Esophagus squamous epithelium (tissue), 5 donors: ENCODE data around the gene BTG4. TPM values are rescaled to one million over a fixed set of nuclear protein-coding genes. Genes with fewer than 3 reads are reported as not detected.

ENCODE experiments used
- DNase-seq: peaks from one replicate; lab custom pipeline; 2025; lab: John Stamatoyannopoulos, UW
- H3K27ac ChIP-seq, 4 donors: fragments of 200-600 bp; sonication (generic); one replicate each; pipeline ENCODE4 v1.5.1; 2016 to 2019; ENCODE audit warnings: mild to moderate bottlenecking in 1 of 4
- H3K27me3 ChIP-seq, 4 donors: fragments of 200-600 bp; sonication (generic); 1 replicate in 3 of 4; 2 replicates in 1 of 4; pipeline versions ENCODE4 v1.5.1 to v1.6.0; 2017 to 2021; ENCODE audit warnings: antibody characterized with exemption in 1 of 4
- H3K36me3 ChIP-seq, 3 donors: fragments of 200-600 bp; sonication (generic); one replicate each; pipeline ENCODE4 v1.5.1; 2016 to 2019
- H3K4me1 ChIP-seq, 3 donors: fragments of 200-600 bp; sonication (generic); one replicate each; pipeline ENCODE4 v1.5.1; 2017 to 2019
- H3K4me3 ChIP-seq, 4 donors: fragments of 200-600 bp; sonication (generic); 1 replicate in 3 of 4; 2 replicates in 1 of 4; pipeline ENCODE4 v1.5.1; 2016 to 2019; ENCODE audit warnings: mild to moderate bottlenecking in 2 of 4, moderate library complexity in 1 of 4
- H3K9me3 ChIP-seq, 3 donors: fragments of 200-600 bp; sonication (generic); one replicate each; pipeline ENCODE4 v1.5.1; 2016 to 2019
- POLR2A ChIP-seq, 4 donors: fragments of 450-650 bp; IDR thresholded peaks; one replicate each; pipeline ENCODE4 v1.6.1; 2017; ENCODE audit warnings: antibody characterized with exemption in 4 of 4, mild to moderate bottlenecking in 4 of 4, moderate library complexity in 3 of 4
- WGBS, 2 donors: methylation state at CpG; one replicate each; pipeline ENCODE4 v1.1.5; 2018; 5-methylcytosine and 5-hydroxymethylcytosine counted together
- intact Hi-C: fragments of 100-400 bp; cut with DNase I; formaldehyde crosslinking; loops from one replicate; pipeline ENCODE4 v1.15.0; 2022
- total RNA-seq, 4 donors: library from RNA; depleted of rRNA; stranded (reverse); fragments of >200 nt; gene quantifications; one replicate each; pipeline ENCODE4 v1.1.0, GENCODE V29; 2016
- TF ChIP-seq, protein P1 (sequence below), 6 experiments: fragments of 450-650 bp in 4 of 6; fragments of 200-600 bp in 2 of 6; sonication (generic) in 2 of 6; IDR thresholded peaks; one replicate each; pipeline ENCODE4 v1.5.1; 2016 to 2019; ENCODE audit warnings: antibody characterized with exemption in 6 of 6, mild to moderate bottlenecking in 4 of 6, moderate library complexity in 4 of 6
- donor health status: DM: yes; HTN: yes; CAD: no.

The BTG4 gene
- total RNA-seq, 4 donors from 2014 or later: not detected

- Histone ChIP-seq H3K4me1 (peaks cover 0 to 8% (median 0%) of the 10 kb centered on the region in 3 donors), H3K27ac (no peak overlapping the region), H3K4me3 (no peak overlapping the region), H3K9me3 (no peaks in the 10 kb centered on the region), H3K27me3 (peaks cover 0 to 3% (median 0%) of the 10 kb centered on the region in 4 donors), H3K36me3 (no peaks in the 10 kb centered on the region)
- no peak for DNase-seq
- TF ChIP-seq, protein P1, sequence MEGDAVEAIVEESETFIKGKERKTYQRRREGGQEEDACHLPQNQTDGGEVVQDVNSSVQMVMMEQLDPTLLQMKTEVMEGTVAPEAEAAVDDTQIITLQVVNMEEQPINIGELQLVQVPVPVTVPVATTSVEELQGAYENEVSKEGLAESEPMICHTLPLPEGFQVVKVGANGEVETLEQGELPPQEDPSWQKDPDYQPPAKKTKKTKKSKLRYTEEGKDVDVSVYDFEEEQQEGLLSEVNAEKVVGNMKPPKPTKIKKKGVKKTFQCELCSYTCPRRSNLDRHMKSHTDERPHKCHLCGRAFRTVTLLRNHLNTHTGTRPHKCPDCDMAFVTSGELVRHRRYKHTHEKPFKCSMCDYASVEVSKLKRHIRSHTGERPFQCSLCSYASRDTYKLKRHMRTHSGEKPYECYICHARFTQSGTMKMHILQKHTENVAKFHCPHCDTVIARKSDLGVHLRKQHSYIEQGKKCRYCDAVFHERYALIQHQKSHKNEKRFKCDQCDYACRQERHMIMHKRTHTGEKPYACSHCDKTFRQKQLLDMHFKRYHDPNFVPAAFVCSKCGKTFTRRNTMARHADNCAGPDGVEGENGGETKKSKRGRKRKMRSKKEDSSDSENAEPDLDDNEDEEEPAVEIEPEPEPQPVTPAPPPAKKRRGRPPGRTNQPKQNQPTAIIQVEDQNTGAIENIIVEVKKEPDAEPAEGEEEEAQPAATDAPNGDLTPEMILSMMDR (IDR thresholded peaks at IDR 0.05): no peak
- no peak for TF ChIP-seq POLR2A (IDR thresholded peaks at IDR 0.05)
- intact Hi-C loops: loop anchor here (10.0 kb wide), 1 partner anchor 103 kb away; no protein-coding TSS in a partner anchor
- 91 to 95% methylated on average over 4 to 5 of the region's 6 CpGs for WGBS, 2 donors
These were observed 60.0 kb downstream of the BTG4 start for GRCh38 chr11:111452146-111452545.

- H3K9me3 ChIP-seq: no peaks in the 10 kb centered on the region
- TF ChIP-seq, protein P1 (IDR thresholded peaks at IDR 0.05): no peak
- TF ChIP-seq POLR2A (IDR thresholded peaks at IDR 0.05): no peak
- WGBS, 2 donors: 80 to 93% methylated on average over 6 to 7 of the region's 12 CpGs
- DNase-seq: no peak
- peaks cover 0 to 15% (median 6%) of the 10 kb centered on the region in 3 donors for H3K4me1 ChIP-seq
- no peaks in the 10 kb centered on the region for H3K36me3 ChIP-seq
- H3K27me3 ChIP-seq: peaks cover 0 to 1% (median 0%) of the 10 kb centered on the region in 4 donors
- H3K27ac ChIP-seq: no peak overlapping the region
- intact Hi-C loops: loop anchor here (10.0 kb wide), 1 partner anchor 104 kb away; no protein-coding TSS in a partner anchor
- no peak overlapping the region for H3K4me3 ChIP-seq
These were observed 61.5 kb downstream of the BTG4 start for GRCh38 chr11:111450480-111451320.

DNA sequence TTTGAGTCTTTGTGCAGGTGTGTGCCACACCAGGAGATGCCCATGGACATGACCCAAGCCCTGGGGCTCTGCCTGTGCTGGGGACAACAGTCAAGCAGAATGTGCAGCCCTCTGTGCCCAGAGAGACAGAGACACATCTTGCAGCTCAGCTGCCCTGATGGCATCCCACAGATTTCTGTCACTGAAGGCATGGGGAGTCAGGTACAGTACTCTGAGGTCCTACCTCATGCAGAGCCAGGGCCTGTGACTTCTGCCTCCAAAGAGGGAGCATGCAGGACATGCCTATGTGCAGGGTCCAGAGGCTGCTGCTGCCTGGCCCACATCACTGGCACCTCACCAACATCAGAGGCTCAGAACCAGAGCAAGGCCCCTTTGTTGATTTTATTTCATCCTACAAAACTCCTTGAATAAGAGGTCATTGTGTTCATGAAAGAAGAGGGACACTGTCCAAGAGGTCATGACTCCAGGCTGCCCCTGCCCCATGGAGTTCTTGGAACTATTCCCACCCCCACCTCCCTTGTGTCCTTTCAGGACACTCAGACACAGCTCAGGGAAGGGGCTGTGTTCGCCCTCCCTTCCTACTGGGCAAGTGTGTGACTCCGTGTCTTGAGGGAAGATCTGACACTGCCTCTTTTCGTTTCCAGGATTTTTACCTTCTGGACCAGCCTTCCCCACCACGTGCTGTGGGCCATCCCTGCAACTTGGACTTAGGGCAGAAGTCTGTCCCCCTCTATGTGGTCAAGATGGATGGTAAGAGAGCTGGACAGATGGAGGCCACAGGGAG, 62.3 kb downstream of the BTG4 start:
- Histone ChIP-seq H3K36me3 (no peaks in the 10 kb centered on the region), H3K9me3 (no peaks in the 10 kb centered on the region), H3K4me3 (no peak overlapping the region), H3K27ac (no peak overlapping the region), H3K27me3 (no peaks in the 10 kb centered on the region), H3K4me1 (peaks cover 0 to 13% (median 7%) of the 10 kb centered on the region in 3 donors)
- intact Hi-C loops: loop anchor here (5.0 to 10.0 kb wide), 2 partner anchors 105 to 168 kb away; no protein-coding TSS in a partner anchor
- 79 to 87% methylated on average over 3 to 4 of the region's 4 CpGs for WGBS, 2 donors
- TF ChIP-seq POLR2A (IDR thresholded peaks at IDR 0.05): no peak
- TF ChIP-seq, protein P1 (IDR thresholded peaks at IDR 0.05): no peak
- DNase-seq: no peak

- Histone ChIP-seq H3K27ac (no peak overlapping the region), H3K4me1 (peaks cover 0 to 9% (median 7%) of the 10 kb centered on the region in 3 donors), H3K9me3 (no peaks in the 10 kb centered on the region), H3K36me3 (no peaks in the 10 kb centered on the region), H3K4me3 (no peak overlapping the region), H3K27me3 (no peaks in the 10 kb centered on the region)
- TF ChIP-seq POLR2A (IDR thresholded peaks at IDR 0.05): no peak
- TF ChIP-seq, protein P1 (IDR thresholded peaks at IDR 0.05): no peak
- DNase-seq: no peak
- intact Hi-C loops: loop anchor here (5.0 kb wide), 1 partner anchor 167 kb away; no protein-coding TSS in a partner anchor
- WGBS, 2 donors: 64 to 77% methylated on average over 3 to 9 of the region's 11 CpGs
These were observed 63.2 kb downstream of the BTG4 start for GRCh38 chr11:111448831-111449557.
